ENCODE results near the gene PNPLA3.
A peak's percentile ranks its signal among the peaks of the same experiment; 100 is the strongest.
"Not testable (repeated sequence)": the region's sequence is repeated elsewhere in the genome, so short reads cannot be mapped to it uniquely, and the experiment has no call there.

The PNPLA3 gene

GRCh38 chr22:43900206-43900605 is 23.4 kb upstream of the PNPLA3 start:
- no peaks in the 10 kb centered on the region for H3K4me1 Mint-ChIP-seq (ENCODE audit: low read depth)
- H3K27me3 Mint-ChIP-seq: peaks cover 12% of the 10 kb centered on the region
- no peaks in the 10 kb centered on the region for H3K9me3 Mint-ChIP-seq
- no peak overlapping the region for H3K4me3 Mint-ChIP-seq
- H3K27ac Mint-ChIP-seq: no peak overlapping the region
- H3K36me3 Mint-ChIP-seq (ENCODE audit: low read depth): no peaks in the 10 kb centered on the region

GRCh38 chr22:43901976-43902643 is 21.5 kb upstream of the PNPLA3 start:
- Mint-ChIP-seq H3K36me3 (ENCODE audit: low read depth) (no peaks in the 10 kb centered on the region), H3K27me3 (peaks cover 12% of the 10 kb centered on the region), H3K4me3 (no peak overlapping the region), H3K9me3 (no peaks in the 10 kb centered on the region), H3K27ac (no peak overlapping the region), H3K4me1 (ENCODE audit: low read depth) (no peaks in the 10 kb centered on the region)

- not testable (repeated sequence) for H3K36me3 Mint-ChIP-seq (ENCODE audit: low read depth); H3K4me1 Mint-ChIP-seq (ENCODE audit: low read depth); H3K4me3 Mint-ChIP-seq; H3K9me3 Mint-ChIP-seq; H3K27ac Mint-ChIP-seq
- H3K27me3 Mint-ChIP-seq: peaks cover 12% of the 10 kb centered on the region
Observed at GRCh38 chr22:43903033-43903432, 20.6 kb upstream of the PNPLA3 start.

GRCh38 chr22:43904412-43904811 is 19.2 kb upstream of the PNPLA3 start:
- not testable (repeated sequence) for H3K4me3 Mint-ChIP-seq; H3K4me1 Mint-ChIP-seq (ENCODE audit: low read depth); H3K9me3 Mint-ChIP-seq; H3K36me3 Mint-ChIP-seq (ENCODE audit: low read depth); H3K27ac Mint-ChIP-seq
- H3K27me3 Mint-ChIP-seq: peaks cover 12% of the 10 kb centered on the region

GRCh38 chr22:43905681-43906080 is 17.9 kb upstream of the PNPLA3 start:
- no peaks in the 10 kb centered on the region for H3K36me3 Mint-ChIP-seq (ENCODE audit: low read depth)
- H3K27me3 Mint-ChIP-seq: peaks cover 12% of the 10 kb centered on the region
- H3K4me3 Mint-ChIP-seq: no peak overlapping the region
- H3K4me1 Mint-ChIP-seq (ENCODE audit: low read depth): no peaks in the 10 kb centered on the region
- no peak overlapping the region for H3K27ac Mint-ChIP-seq
- H3K9me3 Mint-ChIP-seq: no peaks in the 10 kb centered on the region

- Mint-ChIP-seq H3K36me3 (ENCODE audit: low read depth) (no peaks in the 10 kb centered on the region), H3K4me3 (no peak overlapping the region), H3K9me3 (no peaks in the 10 kb centered on the region), H3K4me1 (ENCODE audit: low read depth) (no peaks in the 10 kb centered on the region), H3K27me3 (peaks cover 10% of the 10 kb centered on the region), H3K27ac (no peak overlapping the region)
Observed at GRCh38 chr22:43909708-43910107, 13.9 kb upstream of the PNPLA3 start.

GRCh38 chr22:43910178-43910695 is 13.4 kb upstream of the PNPLA3 start:
- H3K36me3 Mint-ChIP-seq (ENCODE audit: low read depth): no peaks in the 10 kb centered on the region
- no peak overlapping the region for H3K4me3 Mint-ChIP-seq
- H3K4me1 Mint-ChIP-seq (ENCODE audit: low read depth): no peaks in the 10 kb centered on the region
- H3K27me3 Mint-ChIP-seq: peaks cover 10% of the 10 kb centered on the region
- H3K27ac Mint-ChIP-seq: no peak overlapping the region
- no peaks in the 10 kb centered on the region for H3K9me3 Mint-ChIP-seq

GRCh38 chr22:43911351-43911750 is 12.3 kb upstream of the PNPLA3 start:
- no peak overlapping the region for H3K27ac Mint-ChIP-seq

GRCh38 chr22:43917521-43917920 is 6.1 kb upstream of the PNPLA3 start:
- no peaks in the 10 kb centered on the region for H3K4me1 Mint-ChIP-seq (ENCODE audit: low read depth)
- no peak overlapping the region for H3K27ac Mint-ChIP-seq
- no peak overlapping the region for H3K4me3 Mint-ChIP-seq

More at GRCh38 chr22:43911351-43911750, 12.3 kb upstream of the PNPLA3 start:
- Mint-ChIP-seq H3K4me3 (no peak overlapping the region), H3K36me3 (ENCODE audit: low read depth) (no peaks in the 10 kb centered on the region), H3K27me3 (peaks cover 10% of the 10 kb centered on the region), H3K4me1 (ENCODE audit: low read depth) (no peaks in the 10 kb centered on the region), H3K9me3 (no peaks in the 10 kb centered on the region)

GRCh38 chr22:43919106-43919973 is 4.3 kb upstream of the PNPLA3 start:
- no peak overlapping the region for H3K27ac Mint-ChIP-seq
- peaks cover 5% of the 10 kb centered on the region for H3K4me1 Mint-ChIP-seq (ENCODE audit: low read depth)
- H3K4me3 Mint-ChIP-seq: no peak overlapping the region
- no peaks in the 10 kb centered on the region for H3K36me3 Mint-ChIP-seq (ENCODE audit: low read depth)
- H3K9me3 Mint-ChIP-seq: no peaks in the 10 kb centered on the region
- peaks cover 21% of the 10 kb centered on the region for H3K27me3 Mint-ChIP-seq

More at GRCh38 chr22:43917521-43917920, 6.1 kb upstream of the PNPLA3 start:
- Mint-ChIP-seq H3K9me3 (no peaks in the 10 kb centered on the region), H3K36me3 (ENCODE audit: low read depth) (no peaks in the 10 kb centered on the region), H3K27me3 (peaks cover 21% of the 10 kb centered on the region)

GRCh38 chr22:43921370-43921769 is 2.2 kb upstream of the PNPLA3 start:
- Mint-ChIP-seq H3K9me3 (no peaks in the 10 kb centered on the region), H3K27me3 (peaks cover 26% of the 10 kb centered on the region), H3K4me3 (no peak overlapping the region), H3K27ac (no peak overlapping the region), H3K4me1 (ENCODE audit: low read depth) (peaks cover 5% of the 10 kb centered on the region), H3K36me3 (ENCODE audit: low read depth) (no peaks in the 10 kb centered on the region)

GRCh38 chr22:43922123-43922522 is 1.5 kb upstream of the PNPLA3 start:
- H3K9me3 Mint-ChIP-seq: no peaks in the 10 kb centered on the region
- peaks cover 26% of the 10 kb centered on the region for H3K27me3 Mint-ChIP-seq
- no peak overlapping the region for H3K4me3 Mint-ChIP-seq
- peaks cover 5% of the 10 kb centered on the region for H3K4me1 Mint-ChIP-seq (ENCODE audit: low read depth)
- H3K27ac Mint-ChIP-seq: no peak overlapping the region
- H3K36me3 Mint-ChIP-seq (ENCODE audit: low read depth): no peaks in the 10 kb centered on the region

GRCh38 chr22:43923191-43923590 is 414 bp upstream of the PNPLA3 start:
- H3K27me3 Mint-ChIP-seq: peaks cover 25% of the 10 kb centered on the region
- H3K36me3 Mint-ChIP-seq (ENCODE audit: low read depth): no peaks in the 10 kb centered on the region
- peak overlapping the region; percentile 70 for H3K4me3 Mint-ChIP-seq

GRCh38 chr22:43924877-43925276 is 1.3 kb downstream of the PNPLA3 start:
- Mint-ChIP-seq H3K4me1 (ENCODE audit: low read depth) (peaks cover 5% of the 10 kb centered on the region), H3K27me3 (peaks cover 29% of the 10 kb centered on the region), H3K27ac (no peak overlapping the region), H3K36me3 (ENCODE audit: low read depth) (no peaks in the 10 kb centered on the region), H3K4me3 (peak overlapping the region; percentile 47), H3K9me3 (no peaks in the 10 kb centered on the region)

More at GRCh38 chr22:43923191-43923590, 414 bp upstream of the PNPLA3 start:
- Mint-ChIP-seq H3K4me1 (ENCODE audit: low read depth) (peaks cover 5% of the 10 kb centered on the region), H3K27ac (peak overlapping the region; percentile 34), H3K9me3 (no peaks in the 10 kb centered on the region)
